IMR-90 (cell line): ENCODE measurements around the gene CLPTM1. TPM values are rescaled to one million over a fixed set of nuclear protein-coding genes. Genes with fewer than 3 reads are reported as not detected.

ENCODE experiments used
- ATAC-seq: fragments of 200-7000 bp; cut with Tn5 transposase; 2 replicates; pipeline ENCODE4 v1.9.1; 2020; ENCODE audit warnings: low read depth, mild to moderate bottlenecking, moderate library complexity
- BruUV-seq: library from RNA; stranded (reverse); fragments of 400-500 nt; replicated peaks from 2 replicates; lab custom pipeline; 2021; lab: Mats Ljungman, UMichigan
- CTCF ChIA-PET: fragments of 300-600 bp; formaldehyde crosslinking; extraction: SDS; loops from one replicate; lab custom pipeline; 2021; ENCODE audit warnings: antibody characterized with exemption; lab: Yijun Ruan, JAX
- POLR2A ChIA-PET: fragments of 300-600 bp; sonication (Branson Sonifier 250); formaldehyde crosslinking; loops from one replicate; lab custom pipeline; 2022; ENCODE audit warnings: antibody characterized with exemption; ENCODE audit not compliant: unreplicated experiment; lab: Charles Lee
- DNase-seq: peaks from one replicate; pipeline ENCODE4 v3.0.0; 2013
- H2AFZ ChIP-seq: replicated peaks from 2 replicates; pipeline ENCODE3; 2013; ENCODE audit warnings: low read length, mild to moderate bottlenecking; ENCODE audit not compliant: poor library complexity
- H2AK5ac ChIP-seq: 2 replicates; pipeline ENCODE4 v1.6.1; 2013; ENCODE audit warnings: low read depth, low read length, inconsistent platforms
- H2AK9ac ChIP-seq: replicated peaks from 2 replicates; pipeline ENCODE3; 2013; ENCODE audit warnings: mild to moderate bottlenecking, low read depth, low read length, moderate library complexity; ENCODE audit not compliant: poor library complexity
- H2BK120ac ChIP-seq: 2 replicates; pipeline ENCODE4 v1.6.1; 2013; ENCODE audit warnings: low read depth, low read length, inconsistent platforms
- H2BK15ac ChIP-seq: 3 replicates; pipeline ENCODE4 v1.6.1; 2013; ENCODE audit warnings: low read depth, low read length, inconsistent platforms
- H2BK20ac ChIP-seq: 2 replicates; pipeline ENCODE4 v1.6.1; 2013; ENCODE audit warnings: low read depth, mild to moderate bottlenecking, inconsistent platforms, low read length, moderate library complexity
- H2BK5ac ChIP-seq: 2 replicates; pipeline ENCODE4 v1.6.1; 2013; ENCODE audit warnings: mild to moderate bottlenecking, low read depth, low read length, inconsistent platforms; ENCODE audit not compliant: poor library complexity, severe bottlenecking
- H3K14ac ChIP-seq: replicated peaks from 2 replicates; pipeline ENCODE4 v1.6.1; 2013; ENCODE audit warnings: low read depth, low read length, inconsistent platforms
- H3K18ac ChIP-seq: 2 replicates; pipeline ENCODE4 v1.6.1; 2013; ENCODE audit warnings: low read depth, low read length, control low read depth
- H3K23ac ChIP-seq: 2 replicates; pipeline ENCODE4 v1.6.1; 2013; ENCODE audit warnings: low read depth, low read length, inconsistent platforms
- H3K27ac ChIP-seq: 2 replicates; pipeline ENCODE4 v1.5.1; 2013; ENCODE audit warnings: mild to moderate bottlenecking, control low read depth, low read length; ENCODE audit not compliant: insufficient read depth
- H3K27me3 ChIP-seq: 2 replicates; pipeline ENCODE4 v1.6.1; 2013; ENCODE audit warnings: low read length; ENCODE audit not compliant: control insufficient read depth, insufficient read depth
- H3K36me3 ChIP-seq: 2 replicates; pipeline ENCODE4 v1.6.1; 2013; ENCODE audit warnings: low read length, mixed read lengths; ENCODE audit not compliant: control insufficient read depth, insufficient read depth
- H3K4ac ChIP-seq: 2 replicates; pipeline ENCODE4 v1.6.1; 2013; ENCODE audit warnings: low read depth, low read length, inconsistent platforms
- H3K4me1 ChIP-seq: 2 replicates; pipeline ENCODE4 v1.6.1; 2013; ENCODE audit warnings: low read length, mixed read lengths; ENCODE audit not compliant: control insufficient read depth, insufficient read depth
- H3K4me2 ChIP-seq: 2 replicates; pipeline ENCODE4 v1.6.1; 2013; ENCODE audit warnings: low read depth, mild to moderate bottlenecking, control low read depth, low read length, moderate library complexity
- H3K4me3 ChIP-seq: 2 replicates; pipeline ENCODE4 v1.5.1; 2013; ENCODE audit warnings: low read depth, mild to moderate bottlenecking, control low read depth, low read length, moderate library complexity; ENCODE audit not compliant: insufficient read depth
- H3K56ac ChIP-seq: 2 replicates; pipeline ENCODE4 v1.6.1; 2013; ENCODE audit warnings: low read length, inconsistent platforms; ENCODE audit not compliant: insufficient read depth; ENCODE audit errors: extremely low read depth
- H3K79me1 ChIP-seq, 2 experiments: 2 replicates each; pipeline ENCODE4 v1.6.1; 2013; ENCODE audit warnings: low read length in 2 of 2, inconsistent platforms in 1 of 2, low read depth in 1 of 2
- H3K9ac ChIP-seq: 2 replicates; pipeline ENCODE4 v1.6.1; 2013; ENCODE audit warnings: low read depth, low read length, control low read depth
- H3K9me1 ChIP-seq: 2 replicates; pipeline ENCODE4 v1.6.1; 2013; ENCODE audit warnings: low read length, inconsistent platforms; ENCODE audit not compliant: insufficient read depth
- H3K9me3 ChIP-seq: 2 replicates; pipeline ENCODE4 v1.6.1; 2013; ENCODE audit warnings: low read length; ENCODE audit not compliant: control insufficient read depth, insufficient read depth
- H4K20me1 ChIP-seq: 2 replicates; pipeline ENCODE4 v1.6.1; 2013; ENCODE audit warnings: low read length, inconsistent platforms; ENCODE audit not compliant: insufficient read depth
- H4K5ac ChIP-seq: 2 replicates; pipeline ENCODE4 v1.6.1; 2013; ENCODE audit warnings: mild to moderate bottlenecking, low read depth, low read length, control low read depth
- H4K8ac ChIP-seq, 2 experiments: 2 replicates each; pipeline ENCODE4 v1.6.1; 2013; ENCODE audit warnings: low read depth in 2 of 2, low read length in 2 of 2, control low read depth in 1 of 2, inconsistent platforms in 1 of 2
- H4K91ac ChIP-seq: 2 replicates; pipeline ENCODE4 v1.6.1; 2013; ENCODE audit warnings: low read depth, low read length, inconsistent platforms; ENCODE audit not compliant: insufficient read depth
- BHLHE40 ChIP-seq: fragments of 150-350 bp; IDR thresholded peaks from 2 replicates; pipeline ENCODE4 v1.6.1; 2016; ENCODE audit warnings: mild to moderate bottlenecking, low read depth, low read length
- CEBPB ChIP-seq: IDR thresholded peaks from 2 replicates; pipeline ENCODE4 v1.6.1; 2012; ENCODE audit warnings: low read depth, low read length, improper control_type of control experiment
- CHD1 ChIP-seq: IDR thresholded peaks from 2 replicates; pipeline ENCODE4 v1.6.1; 2012; ENCODE audit warnings: low read depth, low read length, improper control_type of control experiment
- FOS ChIP-seq: fragments of 150-350 bp; IDR thresholded peaks from 2 replicates; pipeline ENCODE4 v1.6.1; 2016; ENCODE audit warnings: low read depth, low read length
- MAFK ChIP-seq: IDR thresholded peaks from 2 replicates; pipeline ENCODE4 v1.6.1; 2012; ENCODE audit warnings: low read depth, low read length, improper control_type of control experiment
- MAZ ChIP-seq: IDR thresholded peaks from 2 replicates; pipeline ENCODE4 v1.6.1; 2012; ENCODE audit warnings: low read depth, mild to moderate bottlenecking, low read length, improper control_type of control experiment, moderate library complexity, borderline replicate concordance
- MXI1 ChIP-seq: IDR thresholded peaks from 2 replicates; pipeline ENCODE4 v1.6.1; 2012; ENCODE audit warnings: low read depth, mild to moderate bottlenecking, low read length, moderate library complexity, borderline replicate concordance
- POLR2A ChIP-seq: IDR thresholded peaks from 2 replicates; pipeline ENCODE4 v1.6.1; 2012; ENCODE audit warnings: mild to moderate bottlenecking, low read depth, low read length
- RAD21 ChIP-seq: IDR thresholded peaks from 2 replicates; pipeline ENCODE4 v1.6.1; 2012; ENCODE audit warnings: low read length, improper control_type of control experiment
- RCOR1 ChIP-seq: IDR thresholded peaks from 2 replicates; pipeline ENCODE4 v1.6.1; 2012; ENCODE audit warnings: mild to moderate bottlenecking, low read length, improper control_type of control experiment; ENCODE audit not compliant: insufficient replicate concordance
- RFX5 ChIP-seq: IDR thresholded peaks from 2 replicates; pipeline ENCODE4 v1.8.0; 2012; ENCODE audit warnings: low read depth, mild to moderate bottlenecking, low read length, moderate library complexity
- SMC3 ChIP-seq: fragments of 150-350 bp; IDR thresholded peaks from 2 replicates; pipeline ENCODE4 v1.6.1; 2016; ENCODE audit warnings: low read depth, mild to moderate bottlenecking, antibody characterized with exemption, low read length, moderate library complexity
- WGBS, 2 experiments: methylation state at CpG; one replicate each; pipeline versions ENCODE4 v1.1.5 to v1.1.7; 2013; ENCODE audit warnings: missing lambda C conversion rate in 2 of 2; ENCODE audit not compliant: insufficient read length in 1 of 2; ENCODE audit errors: extremely low coverage in 2 of 2; 5-methylcytosine and 5-hydroxymethylcytosine counted together
- dilution Hi-C: fragments of 300-500 bp; cut with HindIII; formaldehyde crosslinking; loops from one replicate; pipeline ENCODE4 v1.14.3; 2018; ENCODE audit warnings: low sequenced_read_pairs; ENCODE audit not compliant: unreplicated experiment
- in situ Hi-C: fragments of 300-500 bp; cut with MboI; formaldehyde crosslinking; loops from 3 replicates; pipeline ENCODE4 v1.14.3; 2019; ENCODE audit warnings: low sequenced_read_pairs, inconsistent platforms, mixed read lengths
- intact Hi-C: fragments of 100-400 bp; cut with micrococcal nuclease; formaldehyde crosslinking; loops from 2 replicates; pipeline ENCODE4 v1.10.0; 2022
- polyA plus RNA-seq, 3 experiments: library from polyadenylated mRNA; depleted of rRNA; stranded (reverse); fragments of >200 nt; gene quantifications; 2 replicates each; pipeline ENCODE4 v1.2.3, GENCODE V29; 2012; ENCODE audit warnings: low replicate concordance in 1 of 3
- total RNA-seq: library from RNA; depleted of rRNA; stranded (reverse); fragments of >200 nt; gene quantifications from 2 replicates; pipeline ENCODE4 v1.2.3, GENCODE V29; 2012
- TF ChIP-seq, protein P1 (sequence below): fragments of 150-350 bp; IDR thresholded peaks from 2 replicates; pipeline ENCODE4 v1.6.1; 2017; ENCODE audit warnings: mild to moderate bottlenecking, antibody characterized with exemption, low read length, low read depth
- TF ChIP-seq, protein P2 (sequence below): fragments of 150-350 bp; IDR thresholded peaks from 2 replicates; pipeline ENCODE4 v1.6.1; 2016; ENCODE audit warnings: low read depth, mild to moderate bottlenecking, low read length, moderate library complexity, borderline replicate concordance
- TF ChIP-seq, protein P3 (sequence below): conservative IDR thresholded peaks from 2 replicates; pipeline ENCODE4 v1.5.1; 2012; ENCODE audit warnings: mild to moderate bottlenecking, low read depth, low read length, improper control_type of control experiment

CLPTM1 gene
- total and polyA plus RNA-seq, 2 of the 4 experiments (the other 2 are of a cell fraction), result 23.8 to 88.8 TPM

DNA sequence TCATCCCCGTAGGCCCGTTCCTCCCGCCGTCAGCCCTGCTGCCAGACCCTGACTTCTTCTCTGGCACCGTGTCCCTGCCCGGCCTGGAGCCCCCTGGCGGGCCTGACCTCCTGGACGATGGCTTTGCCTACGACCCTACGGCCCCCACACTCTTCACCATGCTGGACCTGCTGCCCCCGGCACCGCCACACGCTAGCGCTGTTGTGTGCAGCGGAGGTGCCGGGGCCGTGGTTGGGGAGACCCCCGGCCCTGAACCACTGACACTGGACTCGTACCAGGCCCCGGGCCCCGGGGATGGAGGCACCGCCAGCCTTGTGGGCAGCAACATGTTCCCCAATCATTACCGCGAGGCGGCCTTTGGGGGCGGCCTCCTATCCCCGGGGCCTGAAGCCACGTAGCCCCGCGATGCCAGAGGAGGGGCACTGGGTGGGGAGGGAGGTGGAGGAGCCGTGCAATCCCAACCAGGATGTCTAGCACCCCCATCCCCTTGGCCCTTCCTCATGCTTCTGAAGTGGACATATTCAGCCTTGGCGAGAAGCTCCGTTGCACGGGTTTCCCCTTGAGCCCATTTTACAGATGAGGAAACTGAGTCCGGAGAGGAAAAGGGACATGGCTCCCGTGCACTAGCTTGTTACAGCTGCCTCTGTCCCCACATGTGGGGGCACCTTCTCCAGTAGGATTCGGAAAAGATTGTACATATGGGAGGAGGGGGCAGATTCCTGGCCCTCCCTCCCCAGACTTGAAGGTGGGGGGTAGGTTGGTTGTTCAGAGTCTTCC lies 82.4 kb downstream of the CLPTM1 start:
- no peak overlapping the region for H3K9ac ChIP-seq
- no peak for DNase-seq
- dilution Hi-C loops, result no loop called here
- no peak overlapping the region for H2BK5ac ChIP-seq
- TF ChIP-seq, protein P1, sequence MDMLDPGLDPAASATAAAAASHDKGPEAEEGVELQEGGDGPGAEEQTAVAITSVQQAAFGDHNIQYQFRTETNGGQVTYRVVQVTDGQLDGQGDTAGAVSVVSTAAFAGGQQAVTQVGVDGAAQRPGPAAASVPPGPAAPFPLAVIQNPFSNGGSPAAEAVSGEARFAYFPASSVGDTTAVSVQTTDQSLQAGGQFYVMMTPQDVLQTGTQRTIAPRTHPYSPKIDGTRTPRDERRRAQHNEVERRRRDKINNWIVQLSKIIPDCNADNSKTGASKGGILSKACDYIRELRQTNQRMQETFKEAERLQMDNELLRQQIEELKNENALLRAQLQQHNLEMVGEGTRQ, result no peak
- no peak for TF ChIP-seq CHD1
- TF ChIP-seq, protein P2, sequence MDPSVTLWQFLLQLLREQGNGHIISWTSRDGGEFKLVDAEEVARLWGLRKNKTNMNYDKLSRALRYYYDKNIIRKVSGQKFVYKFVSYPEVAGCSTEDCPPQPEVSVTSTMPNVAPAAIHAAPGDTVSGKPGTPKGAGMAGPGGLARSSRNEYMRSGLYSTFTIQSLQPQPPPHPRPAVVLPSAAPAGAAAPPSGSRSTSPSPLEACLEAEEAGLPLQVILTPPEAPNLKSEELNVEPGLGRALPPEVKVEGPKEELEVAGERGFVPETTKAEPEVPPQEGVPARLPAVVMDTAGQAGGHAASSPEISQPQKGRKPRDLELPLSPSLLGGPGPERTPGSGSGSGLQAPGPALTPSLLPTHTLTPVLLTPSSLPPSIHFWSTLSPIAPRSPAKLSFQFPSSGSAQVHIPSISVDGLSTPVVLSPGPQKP, result no peak
- no peak for TF ChIP-seq POLR2A
- no peak for TF ChIP-seq CEBPB
- TF ChIP-seq MAZ, result no peak
- no peak for TF ChIP-seq MAFK
- TF ChIP-seq SMC3, result no peak
- no peak for TF ChIP-seq RCOR1
- no peak for TF ChIP-seq FOS
- TF ChIP-seq RFX5, result no peak
- no peak for TF ChIP-seq RAD21
- TF ChIP-seq BHLHE40, result no peak
- TF ChIP-seq MXI1, result no peak
- TF ChIP-seq, protein P3, sequence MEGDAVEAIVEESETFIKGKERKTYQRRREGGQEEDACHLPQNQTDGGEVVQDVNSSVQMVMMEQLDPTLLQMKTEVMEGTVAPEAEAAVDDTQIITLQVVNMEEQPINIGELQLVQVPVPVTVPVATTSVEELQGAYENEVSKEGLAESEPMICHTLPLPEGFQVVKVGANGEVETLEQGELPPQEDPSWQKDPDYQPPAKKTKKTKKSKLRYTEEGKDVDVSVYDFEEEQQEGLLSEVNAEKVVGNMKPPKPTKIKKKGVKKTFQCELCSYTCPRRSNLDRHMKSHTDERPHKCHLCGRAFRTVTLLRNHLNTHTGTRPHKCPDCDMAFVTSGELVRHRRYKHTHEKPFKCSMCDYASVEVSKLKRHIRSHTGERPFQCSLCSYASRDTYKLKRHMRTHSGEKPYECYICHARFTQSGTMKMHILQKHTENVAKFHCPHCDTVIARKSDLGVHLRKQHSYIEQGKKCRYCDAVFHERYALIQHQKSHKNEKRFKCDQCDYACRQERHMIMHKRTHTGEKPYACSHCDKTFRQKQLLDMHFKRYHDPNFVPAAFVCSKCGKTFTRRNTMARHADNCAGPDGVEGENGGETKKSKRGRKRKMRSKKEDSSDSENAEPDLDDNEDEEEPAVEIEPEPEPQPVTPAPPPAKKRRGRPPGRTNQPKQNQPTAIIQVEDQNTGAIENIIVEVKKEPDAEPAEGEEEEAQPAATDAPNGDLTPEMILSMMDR, result no peak
- H2BK20ac ChIP-seq, result no peak overlapping the region
- no peak overlapping the region for H3K4ac ChIP-seq
- peaks cover 11% of the 10 kb centered on the region for H3K9me1 ChIP-seq
- peaks cover 20 to 31% of the 10 kb centered on the region in 2 experiments for H3K79me1 ChIP-seq
- no peaks in the 10 kb centered on the region for H3K27me3 ChIP-seq
- in situ Hi-C loops, result no loop called here
- POLR2A ChIA-PET, result no interaction called here
- no TSS peak for BruUV-seq
- ATAC-seq, result no peak
- H4K5ac ChIP-seq, result no peak overlapping the region
- H4K8ac ChIP-seq, result peak overlapping the region in 1 of 2 experiments; percentile 75; a peak in 2 of 4 replicates
- H4K20me1 ChIP-seq, result peaks cover 36% of the 10 kb centered on the region
- no peak overlapping the region for H3K18ac ChIP-seq
- no peak overlapping the region for H3K23ac ChIP-seq
- H3K56ac ChIP-seq, result no peak overlapping the region
- no peak overlapping the region for H3K27ac ChIP-seq
- H2AK9ac ChIP-seq, result peak overlapping the region; percentile 72
- no peak overlapping the region for H2BK120ac ChIP-seq
- H2AK5ac ChIP-seq, result no peak overlapping the region
- no peak overlapping the region for H3K14ac ChIP-seq
- no peak overlapping the region for H2BK15ac ChIP-seq
- H2AFZ ChIP-seq, result no peak overlapping the region
- intact Hi-C loops, result no loop called here
- 90% methylated on average over 13 of the region's 37 CpGs; no CpG with 5 or more reads in 1 of the 2 experiments for WGBS, 2 experiments
- no peak overlapping the region for H3K4me2 ChIP-seq
- no peak overlapping the region for H3K4me3 ChIP-seq
- H4K91ac ChIP-seq, result no peak overlapping the region
- no peaks in the 10 kb centered on the region for H3K9me3 ChIP-seq
- H3K4me1 ChIP-seq, result peaks cover 11% of the 10 kb centered on the region
- CTCF ChIA-PET, result interaction anchor here (1.0 kb wide), 1 partner anchor 28 kb away, joined by 4 read pairs; no protein-coding TSS in a partner anchor
- H3K36me3 ChIP-seq, result peaks cover 33% of the 10 kb centered on the region
